ENCODE results near the gene GRB10. TPM values are rescaled to one million over a fixed set of nuclear protein-coding genes. Genes with fewer than 3 reads are reported as not detected.
"Not testable (repeated sequence)": the region's sequence is repeated elsewhere in the genome, so short reads cannot be mapped to it uniquely, and the experiment has no call there.

Gene GRB10
- total RNA-seq, 2 experiments from 2014 or later = 8.4 to 9.9 TPM

DNA sequence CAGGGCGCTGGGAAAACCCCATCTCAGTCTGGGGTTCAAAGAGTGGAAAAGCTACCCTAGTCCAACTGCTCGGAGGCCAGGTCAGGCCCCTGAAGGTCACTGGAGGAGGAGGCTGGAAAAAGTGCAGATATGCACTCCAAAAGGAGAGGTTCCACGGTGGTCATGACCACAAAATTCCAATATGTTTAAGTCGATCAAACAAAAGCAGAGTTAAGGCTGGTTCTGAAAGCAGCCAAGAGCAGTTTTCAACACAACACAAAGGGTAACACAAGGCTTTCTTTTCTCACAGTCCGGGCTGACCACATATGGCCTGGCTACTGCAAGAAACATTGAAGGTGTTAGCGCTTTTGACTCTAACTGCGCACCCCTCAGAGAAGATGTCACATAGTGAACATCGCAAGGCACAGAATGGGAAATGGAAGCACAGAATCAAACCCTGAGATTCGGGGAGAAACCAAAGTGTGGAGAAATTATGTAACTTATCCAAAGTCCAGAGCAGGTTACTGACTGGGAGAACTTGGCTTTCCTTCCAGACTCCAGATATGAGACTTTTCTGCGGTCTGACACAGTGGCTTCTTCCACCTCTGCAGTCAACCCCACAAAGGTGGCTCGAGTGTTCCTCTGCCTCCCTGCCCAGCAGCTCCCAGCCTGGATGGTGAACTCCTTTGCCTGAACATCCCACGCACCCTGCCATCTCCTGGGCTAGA is 1.3 kb upstream of the GRB10 start:
- ChIA-PET POLR2A (no interaction called here), CTCF (interaction anchor here (1.2 kb wide), 1 partner anchor 377 kb away, joined by 5 read pairs; no protein-coding TSS in a partner anchor)
- DNase-seq = no peak
- Mint-ChIP-seq H3K4me1 (ENCODE audit: low read depth) (peaks cover 21% of the 10 kb centered on the region), H3K27ac (no peak overlapping the region), H3K27me3 (peaks cover 10% of the 10 kb centered on the region), H3K9me3 (peaks cover 5% of the 10 kb centered on the region), H3K4me3 (no peak overlapping the region), H3K36me3 (no peaks in the 10 kb centered on the region)
- intact Hi-C loops (cut with micrococcal nuclease) = loop anchor here (5.0 kb wide), 3 partner anchors 283 to 358 kb away; no protein-coding TSS in a partner anchor

DNA sequence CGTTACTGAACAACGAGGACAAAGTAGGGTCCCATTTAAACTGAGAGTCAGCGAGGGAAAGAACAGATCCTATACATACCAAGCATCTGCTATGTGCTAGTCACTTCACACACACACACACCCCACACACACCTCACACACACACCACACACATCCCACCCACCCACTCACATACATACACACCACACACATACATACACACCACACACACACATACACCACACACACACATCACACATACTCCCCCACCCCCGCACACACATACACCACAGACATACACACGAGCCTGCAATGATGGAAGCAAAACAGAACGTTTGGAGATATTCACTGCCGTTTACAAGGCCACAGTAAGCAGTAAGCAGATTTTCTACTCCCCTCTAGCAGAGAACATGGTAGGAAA is 607 bp upstream of the GRB10 start:
- peaks cover 8% of the 10 kb centered on the region for H3K27me3 Mint-ChIP-seq
- H3K4me3 Mint-ChIP-seq = peak overlapping the region; percentile 60
- no peak overlapping the region for H3K27ac Mint-ChIP-seq
- peaks cover 21% of the 10 kb centered on the region for H3K4me1 Mint-ChIP-seq (ENCODE audit: low read depth)
- no peak for DNase-seq
- CTCF ChIA-PET = no interaction called here
- no peaks in the 10 kb centered on the region for H3K36me3 Mint-ChIP-seq
- intact Hi-C loops (cut with micrococcal nuclease) = loop anchor here (5.0 kb wide), 3 partner anchors 284 to 359 kb away; no protein-coding TSS in a partner anchor
- peaks cover 1% of the 10 kb centered on the region for H3K9me3 Mint-ChIP-seq
- POLR2A ChIA-PET = no interaction called here

DNA sequence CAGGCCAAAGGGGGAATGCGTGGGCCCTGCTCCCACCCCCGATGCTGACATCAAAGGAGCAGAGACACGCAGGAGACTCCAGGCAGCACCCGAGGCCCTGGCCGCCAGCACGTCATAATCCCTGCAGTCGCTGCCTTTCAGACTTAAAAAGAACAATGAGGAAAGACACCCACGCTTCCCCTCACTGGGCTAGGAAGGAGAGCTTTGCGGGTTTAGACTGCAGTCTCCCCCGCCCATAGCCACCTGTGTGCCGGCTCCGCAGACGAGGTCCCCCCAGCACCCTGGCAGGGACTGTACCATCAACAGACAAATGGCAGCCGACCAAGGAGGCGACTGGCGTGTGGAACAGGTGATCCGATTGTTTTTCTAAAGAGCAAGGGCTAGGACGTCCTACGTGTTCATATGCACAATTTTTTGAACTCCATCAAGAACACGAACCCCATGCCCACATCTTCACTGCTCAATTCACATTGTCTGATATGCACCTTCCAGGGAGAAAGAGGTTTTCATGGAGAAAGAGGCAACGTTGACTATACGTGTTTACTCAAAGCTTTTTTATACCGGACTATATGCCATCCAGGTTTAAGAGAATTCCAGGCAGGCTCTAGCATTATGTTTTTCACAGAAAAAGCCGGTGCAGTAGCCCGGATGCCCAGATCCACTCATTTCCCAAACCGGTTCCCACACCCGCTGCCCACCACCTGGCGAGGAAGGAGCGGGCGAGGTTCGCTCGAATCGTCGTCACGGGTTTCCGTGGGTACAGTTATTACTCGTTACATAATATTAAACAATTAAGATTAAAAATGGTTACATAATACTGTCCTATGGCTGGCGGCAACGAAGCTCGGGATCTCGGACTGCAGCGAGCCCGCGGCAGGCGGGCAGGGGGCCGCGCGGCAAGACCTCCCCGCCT is 1.1 kb downstream of the GRB10 start:
- H3K36me3 Mint-ChIP-seq = peaks cover 3% of the 10 kb centered on the region
- ChIA-PET CTCF (interaction anchor here (0.8 kb wide), 1 partner anchor 381 kb away, joined by 3 read pairs; no protein-coding TSS in a partner anchor), POLR2A (no interaction called here)
- no peaks in the 10 kb centered on the region for H3K9me3 Mint-ChIP-seq
- H3K27ac Mint-ChIP-seq = no peak overlapping the region
- H3K4me3 Mint-ChIP-seq = peak overlapping the region; percentile 65
- H3K27me3 Mint-ChIP-seq = peaks cover 7% of the 10 kb centered on the region
- intact Hi-C loops (cut with micrococcal nuclease) = loop anchor here (2.0 to 5.0 kb wide), 4 partner anchors 41 to 361 kb away; no protein-coding TSS in a partner anchor
- H3K4me1 Mint-ChIP-seq (ENCODE audit: low read depth) = peaks cover 21% of the 10 kb centered on the region
- peak; percentile 60 for DNase-seq

DNA sequence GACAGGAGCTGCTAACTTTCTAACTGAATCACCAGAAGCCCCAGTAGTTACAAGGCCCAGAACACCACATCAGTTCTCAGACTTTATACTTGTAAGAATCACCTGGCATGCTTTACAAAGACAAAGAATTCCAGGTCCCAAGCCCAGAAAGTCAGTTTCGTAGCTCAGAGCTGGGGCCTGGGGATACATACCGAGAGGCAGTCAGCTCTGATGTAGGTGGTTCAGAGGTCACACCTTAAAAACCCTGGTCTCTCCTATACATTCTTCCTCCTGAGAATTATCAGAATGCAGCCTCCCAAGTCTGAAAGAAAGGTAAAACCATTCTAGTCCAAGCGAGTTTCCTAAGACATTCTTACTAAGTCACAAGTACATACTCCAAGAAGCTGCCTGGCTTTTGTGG is 2.3 kb downstream of the GRB10 start:
- ChIA-PET POLR2A (no interaction called here), CTCF (no interaction called here)
- no peak overlapping the region for H3K4me3 Mint-ChIP-seq
- DNase-seq = no peak
- H3K4me1 Mint-ChIP-seq (ENCODE audit: low read depth) = peaks cover 21% of the 10 kb centered on the region
- no peak overlapping the region for H3K27ac Mint-ChIP-seq
- peaks cover 3% of the 10 kb centered on the region for H3K36me3 Mint-ChIP-seq
- peaks cover 7% of the 10 kb centered on the region for H3K27me3 Mint-ChIP-seq
- intact Hi-C loops (cut with micrococcal nuclease) = loop anchor here (2.0 to 5.0 kb wide), 4 partner anchors 40 to 362 kb away; no protein-coding TSS in a partner anchor
- H3K9me3 Mint-ChIP-seq = no peaks in the 10 kb centered on the region

DNA sequence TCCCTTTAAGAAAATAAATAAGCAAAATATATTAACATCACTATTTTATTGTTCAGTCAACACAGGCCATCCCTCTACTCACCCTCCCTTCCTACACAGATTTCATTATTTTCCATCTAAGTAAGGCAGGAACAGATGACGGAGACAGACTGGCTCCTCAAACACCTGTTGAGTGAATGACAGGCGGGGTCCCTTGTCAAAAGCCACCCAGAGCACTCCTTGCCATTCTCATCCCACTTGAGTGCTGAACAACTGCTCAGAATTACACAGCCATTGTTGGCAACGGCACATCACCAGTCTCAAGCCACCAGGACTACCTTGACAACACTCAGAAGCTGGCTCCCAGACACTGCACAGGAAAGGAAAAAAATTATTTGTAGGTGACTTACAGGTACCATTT is 3.3 kb downstream of the GRB10 start:
- intact Hi-C loops (cut with micrococcal nuclease) = no loop called here
- H3K27me3 Mint-ChIP-seq = peaks cover 6% of the 10 kb centered on the region
- no peak overlapping the region for H3K4me3 Mint-ChIP-seq
- DNase-seq = no peak
- H3K36me3 Mint-ChIP-seq = peaks cover 3% of the 10 kb centered on the region
- no peak overlapping the region for H3K27ac Mint-ChIP-seq
- ChIA-PET POLR2A (no interaction called here), CTCF (no interaction called here)
- H3K9me3 Mint-ChIP-seq = no peaks in the 10 kb centered on the region
- peaks cover 21% of the 10 kb centered on the region for H3K4me1 Mint-ChIP-seq (ENCODE audit: low read depth)

DNA sequence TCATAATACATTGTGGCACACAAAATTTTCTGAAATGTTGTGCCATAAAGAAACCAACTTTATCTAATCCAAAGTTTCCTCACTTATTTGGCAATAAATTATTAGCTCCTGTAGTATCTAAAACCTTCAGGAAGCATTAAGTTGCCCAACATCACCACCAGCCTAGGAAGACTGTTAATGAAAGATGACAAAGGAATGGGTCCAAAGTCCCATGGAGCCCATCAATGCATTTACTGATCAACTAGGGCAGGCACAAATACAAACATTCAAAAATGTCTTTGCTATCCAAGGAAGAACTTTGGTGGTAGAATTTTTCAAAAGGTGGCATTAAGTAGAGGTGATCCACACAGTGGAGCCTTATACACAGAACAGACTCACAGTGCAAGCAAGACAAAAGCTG is 4.5 kb downstream of the GRB10 start:
- peaks cover 3% of the 10 kb centered on the region for H3K36me3 Mint-ChIP-seq
- no peak for DNase-seq
- CTCF ChIA-PET = no interaction called here
- no peak overlapping the region for H3K27ac Mint-ChIP-seq
- H3K4me1 Mint-ChIP-seq (ENCODE audit: low read depth) = peaks cover 16% of the 10 kb centered on the region
- no peak overlapping the region for H3K4me3 Mint-ChIP-seq
- peaks cover 4% of the 10 kb centered on the region for H3K27me3 Mint-ChIP-seq
- intact Hi-C loops (cut with micrococcal nuclease) = no loop called here
- POLR2A ChIA-PET = no interaction called here
- H3K9me3 Mint-ChIP-seq = no peaks in the 10 kb centered on the region

DNA sequence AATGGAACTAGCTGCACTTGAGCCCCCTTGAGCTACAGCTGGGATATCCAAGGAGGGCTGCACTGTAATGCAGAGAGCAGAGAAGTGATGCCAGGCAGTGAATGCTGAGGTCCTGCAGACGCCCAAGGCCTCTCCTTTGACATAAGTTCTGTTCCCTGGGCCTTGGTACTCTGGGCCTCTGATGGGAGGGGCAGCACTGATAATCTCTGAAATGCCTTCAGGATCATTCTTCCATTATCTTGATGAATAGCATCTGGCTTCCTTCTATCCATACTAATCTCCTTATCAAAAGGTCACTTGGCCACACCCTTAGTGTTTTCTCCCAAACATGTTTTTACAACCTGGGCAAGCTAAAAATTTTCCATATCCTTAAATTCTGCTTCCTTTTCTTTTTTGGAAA is 6.9 kb downstream of the GRB10 start:
- H3K36me3 Mint-ChIP-seq = peaks cover 3% of the 10 kb centered on the region
- H3K4me3 Mint-ChIP-seq = no peak overlapping the region
- DNase-seq = no peak
- no peaks in the 10 kb centered on the region for H3K27me3 Mint-ChIP-seq
- ChIA-PET POLR2A (interaction anchor here (0.5 kb wide), 1 partner anchor 243 kb away, joined by 4 read pairs; no protein-coding TSS in a partner anchor), CTCF (no interaction called here)
- intact Hi-C loops (cut with micrococcal nuclease) = no loop called here
- peaks cover 2% of the 10 kb centered on the region for H3K4me1 Mint-ChIP-seq (ENCODE audit: low read depth)
- no peak overlapping the region for H3K27ac Mint-ChIP-seq
- no peaks in the 10 kb centered on the region for H3K9me3 Mint-ChIP-seq

DNA sequence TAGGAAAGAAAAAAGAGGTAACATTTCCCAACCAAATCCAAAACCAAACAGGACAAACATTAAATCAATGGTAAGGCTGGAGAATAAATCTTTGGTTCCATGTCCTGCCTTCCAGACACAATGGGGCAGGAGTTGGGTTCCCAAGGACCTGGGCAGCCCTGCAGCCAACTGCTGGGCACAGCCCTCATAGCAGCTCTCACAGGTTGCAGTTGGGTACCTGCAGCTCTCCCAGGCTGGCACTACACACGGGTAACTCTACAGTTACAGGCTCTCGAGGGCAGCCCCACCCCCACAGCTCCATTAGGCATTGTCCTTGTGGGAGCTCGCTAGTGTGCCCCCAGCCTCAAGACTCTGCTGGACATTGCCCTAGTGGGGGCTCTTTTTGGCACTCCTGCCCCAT is 7.5 kb downstream of the GRB10 start:
- H3K27ac Mint-ChIP-seq = no peak overlapping the region
- no peak for DNase-seq
- no peaks in the 10 kb centered on the region for H3K27me3 Mint-ChIP-seq
- no peaks in the 10 kb centered on the region for H3K4me1 Mint-ChIP-seq (ENCODE audit: low read depth)
- H3K4me3 Mint-ChIP-seq = no peak overlapping the region
- H3K9me3 Mint-ChIP-seq = no peaks in the 10 kb centered on the region
- ChIA-PET CTCF (no interaction called here), POLR2A (interaction anchor here (0.5 kb wide), 1 partner anchor 242 kb away, joined by 4 read pairs; no protein-coding TSS in a partner anchor)
- H3K36me3 Mint-ChIP-seq = peaks cover 3% of the 10 kb centered on the region
- intact Hi-C loops (cut with micrococcal nuclease) = no loop called here

DNA sequence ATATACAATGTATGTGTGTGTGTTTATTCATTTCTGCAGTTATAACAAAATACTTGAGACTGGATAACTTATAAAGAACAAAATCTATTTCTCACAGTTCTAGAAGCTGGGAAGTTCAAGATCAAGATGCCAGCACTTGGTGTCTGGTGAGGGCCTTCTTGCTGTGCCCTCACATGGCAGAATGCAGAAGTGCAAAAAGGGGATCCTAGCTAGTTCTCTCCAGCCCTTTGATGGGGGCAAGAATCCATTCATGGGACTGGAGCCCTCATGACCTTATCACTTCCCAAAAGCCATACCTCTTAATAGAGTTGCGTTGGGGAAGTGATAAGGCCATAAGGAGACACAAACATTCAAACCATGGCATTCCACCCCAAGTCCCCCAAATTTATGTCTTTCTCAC is 8.4 kb downstream of the GRB10 start:
- H3K27me3 Mint-ChIP-seq = no peaks in the 10 kb centered on the region
- intact Hi-C loops (cut with micrococcal nuclease) = no loop called here
- no peak overlapping the region for H3K4me3 Mint-ChIP-seq
- ChIA-PET CTCF (no interaction called here), POLR2A (no interaction called here)
- no peaks in the 10 kb centered on the region for H3K4me1 Mint-ChIP-seq (ENCODE audit: low read depth)
- H3K27ac Mint-ChIP-seq = no peak overlapping the region
- H3K9me3 Mint-ChIP-seq = no peaks in the 10 kb centered on the region
- peaks cover 3% of the 10 kb centered on the region for H3K36me3 Mint-ChIP-seq
- DNase-seq = no peak

DNA sequence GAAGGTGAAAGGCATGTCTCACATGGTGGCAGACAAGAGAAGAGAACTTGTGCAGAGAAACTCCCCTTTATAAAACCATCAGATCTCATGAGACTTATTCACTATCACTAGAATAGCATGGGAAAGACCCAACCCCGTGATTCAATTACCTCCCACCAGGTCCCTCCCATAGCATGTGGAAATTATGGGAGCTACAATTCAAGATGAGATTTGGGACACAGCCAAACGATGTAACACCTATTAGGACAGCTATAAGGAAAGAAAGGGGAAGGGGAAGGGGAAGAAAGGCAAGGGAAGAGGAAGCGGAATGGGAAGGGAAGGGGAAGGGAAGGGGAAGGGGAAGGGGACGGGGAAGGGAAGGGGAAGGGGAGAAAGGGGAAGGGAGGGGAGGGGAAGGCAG is 9.6 kb downstream of the GRB10 start:
- POLR2A ChIA-PET; H3K4me1 Mint-ChIP-seq (ENCODE audit: low read depth); DNase-seq; H3K27ac Mint-ChIP-seq; intact Hi-C loops (cut with micrococcal nuclease); H3K27me3 Mint-ChIP-seq; H3K9me3 Mint-ChIP-seq; H3K4me3 Mint-ChIP-seq; CTCF ChIA-PET; H3K36me3 Mint-ChIP-seq: not testable (repeated sequence)

DNA sequence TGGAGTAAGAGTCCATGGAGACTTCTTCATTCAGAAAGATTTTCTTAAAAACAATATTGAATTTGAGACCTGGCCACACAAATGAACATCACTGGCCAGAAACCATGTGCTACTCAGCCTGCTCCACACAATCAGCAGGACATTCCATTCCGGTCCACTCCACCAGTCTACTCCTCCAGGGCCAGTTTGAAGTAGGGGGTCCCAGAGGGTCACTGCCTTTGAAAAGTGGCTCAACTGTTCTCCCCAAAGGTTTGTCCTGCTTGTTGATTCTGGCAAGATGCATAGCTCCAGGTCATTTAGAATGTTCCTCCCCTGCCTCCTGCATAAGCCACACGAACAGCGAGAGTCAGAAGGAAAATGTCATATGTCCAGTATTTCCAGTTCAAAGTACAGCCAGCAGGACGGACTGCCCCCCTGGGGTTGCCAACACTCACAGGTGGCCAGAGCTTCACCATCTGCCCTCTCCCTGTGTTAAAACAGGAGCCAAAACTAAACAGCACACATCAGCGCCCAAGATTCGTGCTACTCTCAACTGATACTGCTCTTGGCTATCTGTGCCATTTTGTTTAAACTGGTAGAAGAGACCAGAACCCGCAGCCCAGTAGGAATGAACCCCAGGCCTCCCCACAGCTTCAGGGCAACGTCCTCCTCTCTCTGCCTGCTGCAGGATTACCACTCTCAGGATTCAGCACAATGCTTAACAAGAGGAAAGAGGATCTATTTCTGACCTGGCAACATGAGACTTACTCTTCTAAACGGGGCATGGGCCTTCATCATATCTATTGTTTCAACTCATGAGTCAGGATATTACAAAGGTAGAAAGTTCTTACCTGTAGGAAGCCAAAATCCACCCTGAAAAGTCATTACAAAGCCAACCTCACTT is 11.3 kb downstream of the GRB10 start:
- ChIA-PET CTCF (no interaction called here), POLR2A (no interaction called here)
- Mint-ChIP-seq H3K27ac (no peak overlapping the region), H3K4me3 (no peak overlapping the region), H3K27me3 (no peaks in the 10 kb centered on the region), H3K4me1 (ENCODE audit: low read depth) (no peaks in the 10 kb centered on the region), H3K36me3 (no peaks in the 10 kb centered on the region), H3K9me3 (no peaks in the 10 kb centered on the region)
- intact Hi-C loops (cut with micrococcal nuclease) = no loop called here
- no peak for DNase-seq
